Peyer's patch (tissue), 4 donors: ENCODE data around the gene IDH3G.

ENCODE experiments used
- POLR2A ChIP-seq, 2 donors: fragments of 450-650 bp; IDR thresholded peaks; one replicate each; pipeline ENCODE4 v1.5.1; 2017; ENCODE audit warnings: antibody characterized with exemption in 2 of 2, mild to moderate bottlenecking in 2 of 2, moderate library complexity in 2 of 2
- TF ChIP-seq, protein P1 (sequence below), 6 experiments: fragments of 450-650 bp in 4 of 6; fragments of 200-600 bp in 2 of 6; sonication (generic) in 1 of 6; IDR thresholded peaks; one replicate each; pipeline ENCODE4 v1.5.1; 2017 to 2019; ENCODE audit warnings: antibody characterized with exemption in 6 of 6, mild to moderate bottlenecking in 3 of 6, moderate library complexity in 1 of 6

- TF ChIP-seq, protein P1, sequence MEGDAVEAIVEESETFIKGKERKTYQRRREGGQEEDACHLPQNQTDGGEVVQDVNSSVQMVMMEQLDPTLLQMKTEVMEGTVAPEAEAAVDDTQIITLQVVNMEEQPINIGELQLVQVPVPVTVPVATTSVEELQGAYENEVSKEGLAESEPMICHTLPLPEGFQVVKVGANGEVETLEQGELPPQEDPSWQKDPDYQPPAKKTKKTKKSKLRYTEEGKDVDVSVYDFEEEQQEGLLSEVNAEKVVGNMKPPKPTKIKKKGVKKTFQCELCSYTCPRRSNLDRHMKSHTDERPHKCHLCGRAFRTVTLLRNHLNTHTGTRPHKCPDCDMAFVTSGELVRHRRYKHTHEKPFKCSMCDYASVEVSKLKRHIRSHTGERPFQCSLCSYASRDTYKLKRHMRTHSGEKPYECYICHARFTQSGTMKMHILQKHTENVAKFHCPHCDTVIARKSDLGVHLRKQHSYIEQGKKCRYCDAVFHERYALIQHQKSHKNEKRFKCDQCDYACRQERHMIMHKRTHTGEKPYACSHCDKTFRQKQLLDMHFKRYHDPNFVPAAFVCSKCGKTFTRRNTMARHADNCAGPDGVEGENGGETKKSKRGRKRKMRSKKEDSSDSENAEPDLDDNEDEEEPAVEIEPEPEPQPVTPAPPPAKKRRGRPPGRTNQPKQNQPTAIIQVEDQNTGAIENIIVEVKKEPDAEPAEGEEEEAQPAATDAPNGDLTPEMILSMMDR (IDR thresholded peaks at IDR 0.05): no peak
- no peak for TF ChIP-seq POLR2A (IDR thresholded peaks at IDR 0.05)
These were observed 13.3 kb downstream of the IDH3G start, which contains the start of gene SRPK3 for GRCh38 chrX:153780678-153781427.
